ENCODE measurements around the gene WWOX.

Gene WWOX

DNA sequence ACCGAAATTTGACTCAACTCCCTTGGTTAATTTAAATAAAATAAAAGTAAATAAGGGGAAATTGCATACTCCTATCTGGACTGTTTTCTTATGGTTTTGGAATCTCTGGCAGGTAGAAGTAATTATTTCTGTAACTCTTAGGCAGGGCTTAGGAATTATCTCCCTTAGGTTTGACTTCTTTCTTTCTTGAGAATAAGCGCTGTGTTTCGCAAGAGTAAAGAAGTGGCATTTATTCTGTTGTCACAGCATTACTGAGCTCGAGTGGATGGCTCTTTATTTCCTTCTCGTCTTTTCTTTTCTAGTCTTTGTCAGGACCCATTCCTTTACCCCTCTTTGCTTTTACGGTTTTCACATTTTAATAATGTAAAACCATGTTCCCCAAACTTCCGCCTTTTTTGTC, 633.2 kb downstream of the WWOX start:
- no peak for DNase-seq (ENCODE audit: low read depth in 2 of 2)

DNA sequence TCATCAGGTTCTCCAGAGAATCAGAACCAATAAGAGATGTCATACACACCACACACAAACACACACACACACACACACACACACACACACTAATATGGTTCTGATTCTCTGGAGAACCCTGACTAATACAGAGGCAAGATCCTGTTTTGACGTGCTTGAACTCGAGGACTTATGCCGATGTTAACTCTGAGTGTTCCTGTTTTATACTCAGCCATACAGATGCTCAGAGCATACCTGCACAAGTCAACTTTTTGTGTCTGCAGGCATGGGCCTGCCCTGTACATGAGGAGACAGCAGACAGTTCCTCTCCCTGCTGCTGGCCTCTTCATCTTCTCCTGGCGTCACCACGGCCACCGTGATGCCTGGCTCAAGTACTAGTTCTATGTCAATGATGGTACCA, 635.9 kb downstream of the WWOX start:
- no peak for DNase-seq (ENCODE audit: low read depth in 2 of 2)

DNA sequence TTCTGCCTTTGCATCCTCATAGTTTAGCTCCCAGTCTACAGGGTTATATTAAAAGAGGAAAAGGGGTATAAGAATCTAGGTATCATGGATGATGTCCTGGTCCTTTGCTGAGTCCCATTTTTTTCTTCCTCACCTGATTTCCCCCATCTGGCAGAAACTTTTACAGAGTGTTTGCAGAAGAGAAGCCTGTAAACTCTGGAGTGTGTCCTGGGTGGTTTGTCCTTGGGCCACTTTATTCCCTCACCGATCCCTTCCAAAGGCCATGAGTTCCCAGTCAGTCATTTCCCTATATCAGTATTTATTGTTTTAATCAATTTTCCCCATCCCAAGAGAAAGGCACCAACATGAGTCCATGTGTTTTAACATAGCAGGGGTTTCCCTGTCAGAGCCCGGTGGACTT, 638.2 kb downstream of the WWOX start:
- DNase-seq (ENCODE audit: low read depth in 2 of 2): no peak

DNA sequence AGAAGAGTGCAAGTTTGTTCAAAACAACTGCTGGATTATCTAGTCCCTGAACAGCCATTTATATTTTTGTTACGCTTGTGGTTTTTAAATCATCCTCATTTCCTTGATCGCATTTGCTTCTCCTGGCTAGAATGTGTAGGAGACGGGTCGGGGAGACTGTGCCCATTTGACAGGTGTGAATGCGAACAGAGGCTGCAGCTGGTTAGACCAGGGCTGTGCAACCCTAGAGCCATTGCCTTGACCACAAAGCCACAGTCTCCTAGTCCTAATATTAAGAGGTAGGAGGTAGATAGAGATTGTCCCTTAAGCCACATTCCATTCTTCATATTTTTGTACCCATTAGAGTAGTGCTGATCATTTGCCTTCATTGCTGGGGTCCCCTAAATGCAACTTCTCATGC, 639.1 kb downstream of the WWOX start:
- DNase-seq (ENCODE audit: low read depth in 2 of 2): no peak

DNA sequence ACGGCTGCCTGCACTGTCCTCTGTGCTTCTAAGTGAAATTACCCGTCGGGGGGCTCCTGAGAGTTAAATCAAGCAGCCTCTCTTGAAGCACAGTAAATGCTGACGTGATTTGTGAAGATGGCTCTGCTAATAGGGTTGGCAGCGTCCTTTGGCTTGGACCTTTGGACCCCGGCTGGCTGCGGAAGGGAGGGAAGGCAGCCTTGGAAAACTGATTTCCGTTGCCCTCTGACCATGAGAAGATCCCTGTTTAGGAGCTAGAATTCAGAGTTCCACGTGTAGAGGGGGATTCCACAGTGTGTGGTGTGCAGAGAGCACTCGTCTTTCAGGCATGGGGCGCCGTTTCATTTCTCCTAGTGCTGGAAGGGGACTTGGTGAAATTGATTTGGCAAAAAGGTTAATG, 640.8 kb downstream of the WWOX start:
- DNase-seq (ENCODE audit: low read depth in 2 of 2): no peak

DNA sequence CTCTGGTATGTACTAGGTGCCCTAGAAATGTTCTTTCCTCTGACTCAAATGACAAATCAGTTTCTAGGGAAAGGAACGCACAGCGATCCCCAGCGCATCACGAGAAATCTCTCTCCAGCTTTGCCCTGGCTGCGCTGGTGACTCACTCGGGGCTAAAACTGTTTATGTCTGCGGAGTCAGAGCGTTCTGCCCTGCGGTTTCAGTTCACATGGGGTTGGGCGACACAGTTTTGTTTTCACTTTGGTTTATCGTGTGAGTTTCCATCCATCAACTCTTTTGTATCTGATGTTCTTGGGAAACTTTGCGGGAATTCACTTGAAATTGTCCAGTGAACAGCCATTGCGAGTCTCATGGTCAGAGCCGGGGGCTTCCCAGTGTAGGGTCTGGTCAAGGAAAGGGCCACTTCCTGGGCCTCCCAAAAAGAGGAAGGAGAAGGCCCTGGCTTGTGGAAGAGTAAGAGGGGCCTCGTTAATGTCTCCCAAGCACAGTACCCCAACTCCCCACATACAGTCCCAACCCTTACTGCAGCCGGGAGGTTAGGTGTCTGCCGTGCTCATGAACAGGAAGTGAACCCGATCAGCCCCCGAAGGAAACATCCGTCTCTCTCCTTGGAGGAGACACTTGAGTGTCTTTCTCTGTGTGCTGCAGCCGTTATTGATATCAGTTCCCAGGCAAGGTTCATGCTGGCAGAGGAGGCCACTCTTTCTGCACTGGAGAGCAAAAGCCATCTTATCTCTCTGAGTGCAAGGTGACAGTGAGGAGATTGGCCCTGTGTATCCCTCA, 643.2 kb downstream of the WWOX start:
- DNase-seq (ENCODE audit: low read depth in 2 of 2): peak; percentile 41 to 66

DNA sequence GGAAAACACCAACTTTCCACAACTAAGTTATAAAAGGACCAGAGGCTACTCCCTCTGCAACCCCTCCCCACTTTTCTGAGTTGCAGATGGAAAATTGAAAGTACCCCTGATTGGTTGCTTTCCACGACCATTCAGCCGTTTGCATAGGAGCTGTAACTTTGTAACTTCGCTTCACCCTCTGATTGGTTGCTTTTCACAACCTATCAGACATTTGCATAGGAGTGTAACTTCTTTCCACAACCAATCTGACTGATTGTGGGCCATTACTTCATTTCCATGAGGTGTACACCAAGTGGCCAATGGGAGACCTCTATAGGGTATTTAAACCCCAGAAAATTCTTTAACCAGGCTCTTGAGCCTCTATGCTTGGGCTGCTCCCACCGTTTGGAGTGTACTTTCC, 644.1 kb downstream of the WWOX start:
- no peak for DNase-seq (ENCODE audit: low read depth in 2 of 2)

DNA sequence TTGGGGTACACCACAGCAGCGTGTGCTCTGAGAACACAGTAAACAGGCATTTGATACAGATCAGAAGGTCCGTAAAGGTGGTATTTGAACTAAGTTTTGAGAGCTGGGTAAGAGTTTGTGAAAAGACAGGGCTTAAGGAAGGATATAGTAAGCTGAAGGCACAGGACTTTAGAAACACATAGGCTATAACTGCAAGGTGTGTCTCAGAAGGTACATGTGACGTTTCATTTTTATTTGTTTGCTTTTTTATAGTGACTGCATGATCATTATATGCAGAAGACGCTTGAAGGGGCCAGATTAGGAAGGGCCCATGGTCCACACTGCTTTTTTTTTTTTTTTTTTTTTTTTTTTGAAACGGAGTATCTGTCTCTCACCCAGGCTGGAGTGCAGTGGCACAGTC, 644.6 kb downstream of the WWOX start:
- no peak for DNase-seq (ENCODE audit: low read depth in 2 of 2)

DNA sequence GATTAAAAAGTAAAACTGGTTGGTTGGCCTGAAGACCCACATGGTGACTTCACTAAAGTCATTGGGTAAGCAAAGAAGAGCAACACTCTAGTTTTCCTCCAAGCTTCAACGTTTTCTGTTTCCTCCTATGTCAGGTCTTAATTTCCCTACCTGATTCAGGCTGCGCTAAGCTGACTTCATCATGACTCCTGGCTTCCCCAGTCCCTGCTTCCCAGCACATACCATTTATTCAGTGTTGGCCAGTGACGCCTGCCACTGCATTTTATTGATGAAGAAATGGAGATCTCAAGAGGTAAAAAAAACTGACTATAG, 645.3 kb downstream of the WWOX start:
- no peak for DNase-seq (ENCODE audit: low read depth in 2 of 2)

DNA sequence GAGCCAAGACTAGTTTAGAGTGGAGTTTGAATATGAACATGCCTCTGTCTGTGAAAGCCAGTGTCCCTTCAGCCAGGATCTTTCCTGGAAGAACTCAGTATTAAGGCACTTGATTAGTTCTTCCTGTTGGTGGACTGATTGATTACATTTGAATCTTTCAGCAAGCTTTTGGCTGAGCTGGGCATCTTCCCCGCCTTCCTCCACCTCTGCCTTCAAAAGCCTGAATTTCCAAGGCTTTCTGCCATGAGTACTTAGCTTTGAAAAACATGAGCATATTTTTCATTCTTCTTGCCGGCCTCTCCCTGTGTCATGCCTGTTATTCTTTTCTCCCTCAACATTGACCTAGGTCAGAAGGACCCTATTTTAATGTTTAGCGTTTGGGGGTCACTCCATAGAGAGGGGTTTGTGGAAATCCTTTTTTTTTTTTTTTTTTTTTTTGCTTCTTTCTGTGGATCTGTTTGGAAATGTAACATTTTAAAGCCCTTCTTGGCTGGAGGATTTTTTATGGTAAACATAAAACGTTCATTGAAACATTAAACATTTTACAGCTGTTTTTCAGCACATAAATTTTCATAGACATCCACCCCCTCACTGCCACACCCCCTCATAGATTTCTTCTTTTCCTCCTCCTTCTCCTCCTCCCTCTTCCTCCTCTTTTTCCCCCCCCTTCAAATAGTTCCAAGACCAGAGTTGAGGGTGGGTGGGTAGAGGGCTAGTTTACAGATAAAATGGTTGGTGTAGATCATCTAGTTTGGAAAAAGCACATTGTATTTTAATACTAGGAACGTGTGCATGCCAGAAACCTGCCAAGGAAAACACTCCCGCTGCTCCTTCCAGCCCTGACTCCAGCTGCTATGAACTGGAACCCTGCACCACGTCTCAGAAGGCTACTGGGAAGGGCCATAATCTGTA, 645.9 kb downstream of the WWOX start:
- DNase-seq (ENCODE audit: low read depth in 2 of 2): no peak

DNA sequence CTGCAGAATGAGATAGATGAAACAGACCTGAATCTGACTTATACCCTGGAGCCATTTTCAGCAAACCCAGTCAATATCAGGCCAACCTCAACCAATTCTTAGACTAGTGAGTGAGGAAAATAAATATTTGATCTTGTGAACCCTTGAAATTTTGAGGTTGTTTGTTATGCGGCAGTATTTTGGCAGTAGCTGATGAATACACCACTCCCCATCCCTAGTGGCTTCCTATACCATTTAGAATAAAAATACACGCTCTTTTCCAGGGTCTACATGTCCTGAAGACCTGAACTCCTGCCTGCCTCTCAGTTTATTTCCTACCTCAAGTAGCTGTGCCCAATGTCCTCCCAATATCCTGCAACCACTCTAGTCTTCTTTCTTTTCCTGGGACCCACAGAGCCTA, 647.3 kb downstream of the WWOX start:
- no peak for DNase-seq (ENCODE audit: low read depth in 2 of 2)

DNA sequence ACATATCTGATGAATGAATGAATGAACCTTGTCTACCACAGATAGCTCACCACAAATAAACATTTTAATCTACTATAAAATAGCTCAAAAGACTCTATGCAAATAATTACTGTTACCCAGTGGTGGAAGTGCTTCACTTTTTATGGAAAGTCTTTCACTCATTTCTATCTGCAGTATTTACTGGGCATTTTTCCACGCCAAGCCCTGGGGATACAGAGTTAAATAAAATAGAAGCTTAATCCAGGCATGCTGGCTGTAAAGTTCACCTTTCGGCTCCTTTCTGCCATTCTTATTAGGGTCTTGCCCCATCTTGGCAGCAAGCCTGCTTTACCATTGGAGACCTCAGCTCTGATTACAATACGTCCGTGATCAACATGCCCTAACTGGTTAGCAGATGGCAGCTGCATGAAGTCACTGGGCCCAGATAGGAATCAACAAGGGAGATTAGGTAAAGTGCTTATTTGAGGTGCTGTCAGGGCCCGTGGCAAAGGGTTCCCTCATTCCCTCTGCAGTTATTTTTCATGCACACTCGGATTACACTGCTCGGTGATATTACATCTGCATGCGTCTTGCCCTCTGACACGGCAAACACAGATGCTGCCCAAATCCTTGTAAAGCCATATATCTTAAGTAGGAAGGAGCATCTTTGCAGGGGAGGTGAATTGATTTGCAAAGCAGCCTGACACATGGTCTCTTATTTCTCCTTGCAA, 648.9 kb downstream of the WWOX start:
- DNase-seq (ENCODE audit: low read depth in 2 of 2): no peak

DNA sequence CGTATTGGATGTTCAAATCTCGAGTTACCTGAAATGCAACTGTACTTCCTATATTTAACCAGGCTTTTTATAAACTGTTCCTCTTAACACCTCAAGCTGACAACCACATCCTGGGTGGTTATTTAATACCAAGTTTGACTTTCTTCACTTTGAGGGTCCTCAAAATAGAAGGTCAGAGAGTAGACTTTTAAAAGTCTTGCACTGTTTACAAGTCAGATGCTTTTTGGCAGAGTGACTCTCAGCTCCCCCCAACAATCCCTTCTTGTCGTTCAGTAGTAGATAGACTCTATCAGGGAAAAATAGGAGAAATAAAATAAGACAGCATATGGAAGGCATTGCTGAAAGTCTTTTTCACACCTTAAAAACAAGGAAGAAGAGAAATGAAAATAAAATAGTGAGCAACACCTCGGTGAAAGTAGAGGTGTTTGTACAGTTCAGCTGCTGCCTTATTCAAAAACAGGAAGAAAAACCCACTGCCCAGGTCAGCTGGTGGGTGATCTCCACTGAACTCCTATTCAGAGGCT, 650.4 kb downstream of the WWOX start:
- no peak for DNase-seq (ENCODE audit: low read depth in 2 of 2)

DNA sequence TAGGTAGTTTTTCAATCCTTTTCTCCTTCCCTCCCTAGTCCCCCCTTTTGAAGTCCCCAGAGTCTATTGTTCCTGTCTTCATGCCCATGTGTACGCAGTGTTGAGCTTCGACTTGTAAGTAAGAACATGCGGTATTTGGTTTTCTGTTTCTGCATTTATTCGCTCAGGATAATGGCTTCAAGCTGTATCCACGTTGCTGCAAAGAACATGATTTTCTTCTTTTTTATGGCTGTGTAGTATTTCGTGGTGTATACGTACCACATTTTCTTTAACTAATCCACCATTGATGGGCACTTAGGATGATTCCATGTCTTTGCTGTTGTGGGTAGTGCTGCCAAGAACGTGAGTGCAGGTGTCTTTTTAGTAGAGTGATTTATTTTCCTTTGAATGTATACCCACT, 651.2 kb downstream of the WWOX start:
- DNase-seq (ENCODE audit: low read depth in 2 of 2): no peak

DNA sequence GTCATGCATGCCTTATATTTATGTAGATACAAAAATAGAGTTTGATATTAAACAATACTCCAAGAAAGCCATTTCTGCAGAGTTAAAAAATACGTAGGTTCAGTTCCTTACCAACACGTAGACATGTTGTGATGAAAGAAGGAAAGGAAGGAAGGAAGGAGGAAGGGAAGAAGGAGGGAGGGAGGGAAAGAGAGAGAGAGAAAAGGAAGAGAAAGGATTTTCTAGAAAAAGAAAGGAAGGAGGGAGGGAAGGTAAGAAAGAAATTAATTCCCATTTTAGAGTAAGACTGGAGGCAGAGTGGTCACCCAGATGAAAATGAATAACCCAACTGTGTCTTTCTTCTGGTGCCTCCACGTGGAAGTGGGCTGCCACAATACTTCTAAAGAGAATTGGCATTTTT, 652.1 kb downstream of the WWOX start:
- no peak for DNase-seq (ENCODE audit: low read depth in 2 of 2)

DNA sequence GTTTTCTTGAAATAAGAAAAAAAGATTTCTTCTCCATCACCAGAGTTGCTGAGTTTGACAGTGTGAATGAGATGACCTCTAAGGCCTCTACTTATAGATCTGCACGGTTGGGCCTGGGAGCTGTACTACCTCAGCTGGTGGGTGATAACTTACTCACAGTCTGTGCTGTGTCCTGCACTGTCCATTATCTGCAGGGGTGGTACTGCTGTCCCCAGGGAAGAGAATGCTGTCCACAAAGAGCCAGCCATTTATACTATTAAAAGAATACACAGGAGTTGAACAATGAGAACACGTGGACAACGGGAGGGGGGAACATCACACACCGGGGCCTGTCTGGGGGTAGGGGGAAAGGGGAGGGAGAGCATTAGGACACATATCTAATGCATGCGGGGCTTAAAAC, 655.3 kb downstream of the WWOX start:
- no peak for DNase-seq (ENCODE audit: low read depth in 2 of 2)

DNA sequence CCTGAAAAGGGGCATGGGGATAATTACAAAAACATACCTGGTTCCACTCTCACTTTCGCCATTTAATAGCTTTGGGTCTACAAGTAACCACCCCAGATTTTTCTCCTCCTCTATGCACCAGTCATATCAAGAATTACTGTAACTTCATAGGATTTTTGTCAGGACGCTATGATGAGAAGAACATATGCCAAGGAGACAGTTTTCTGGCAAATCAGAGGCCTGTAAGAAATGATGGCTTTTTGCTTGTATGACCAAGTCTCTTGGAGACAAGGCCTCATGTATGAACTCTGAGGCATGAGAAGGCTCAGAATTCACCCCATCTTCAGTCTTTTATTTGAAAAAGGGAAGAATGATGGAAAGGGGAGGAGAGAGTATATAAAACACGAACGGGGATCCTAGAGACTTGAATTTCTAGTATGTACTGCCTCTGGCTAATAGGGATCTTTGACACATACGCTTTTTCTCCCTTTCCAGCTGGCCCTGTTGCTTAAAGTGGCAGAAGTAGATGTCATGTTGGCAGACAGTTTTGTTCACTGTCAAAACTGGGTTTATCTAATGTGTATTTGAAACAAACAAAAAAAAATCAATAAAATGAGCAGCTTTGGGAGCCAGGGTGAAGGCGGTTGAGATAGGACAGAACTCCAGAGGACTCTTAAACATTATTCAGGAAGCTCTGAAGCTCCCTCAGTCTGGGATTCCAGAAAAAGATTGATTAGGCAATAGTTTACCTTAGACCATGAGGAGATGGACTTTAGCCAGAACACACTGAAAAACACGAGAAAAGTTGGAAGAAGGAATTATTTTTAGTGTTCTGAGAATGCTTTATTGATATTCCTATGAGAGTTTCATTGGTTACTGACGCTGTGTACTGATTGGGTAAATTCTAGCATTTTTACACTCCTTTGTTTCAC, 656.6 kb downstream of the WWOX start:
- DNase-seq (ENCODE audit: low read depth in 2 of 2): no peak

DNA sequence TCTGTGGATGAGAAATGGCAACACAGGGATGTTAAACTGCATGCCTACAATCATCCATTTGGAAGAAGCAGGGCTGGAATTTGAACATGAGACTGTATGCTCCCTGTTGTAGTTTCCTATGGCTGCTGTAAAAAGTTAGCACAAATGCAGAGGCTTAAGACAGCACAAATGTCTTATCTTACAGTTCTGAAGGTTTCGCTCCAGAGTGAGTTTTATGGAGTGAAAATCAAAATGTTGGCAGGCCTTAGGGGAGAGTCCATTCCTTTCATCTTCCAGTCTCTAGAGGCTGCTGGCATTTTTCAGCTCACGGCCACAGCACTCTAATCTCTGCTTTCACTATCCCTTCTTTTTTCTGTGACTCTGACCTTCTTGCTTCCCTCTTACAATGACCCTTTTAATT, 660.1 kb downstream of the WWOX start:
- DNase-seq (ENCODE audit: low read depth in 2 of 2): no peak

DNA sequence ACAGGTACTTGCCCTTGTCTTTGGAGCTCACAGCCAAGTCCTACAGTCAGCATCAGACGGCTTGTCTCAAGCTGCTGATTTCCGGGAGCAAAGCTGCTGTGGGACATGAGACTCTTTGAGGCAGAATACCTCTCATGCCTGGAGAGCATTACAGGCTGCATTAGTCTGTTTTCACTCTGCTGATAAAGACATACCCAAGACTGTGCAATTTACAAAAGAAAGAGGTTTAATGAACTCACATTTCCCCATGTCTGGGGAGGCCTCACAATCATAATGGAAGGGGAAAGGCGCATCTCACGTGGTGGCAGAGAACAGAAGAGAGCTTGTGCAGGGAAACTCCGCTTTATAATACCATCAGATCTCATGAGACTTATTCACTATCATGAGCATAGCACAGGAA, 661.2 kb downstream of the WWOX start:
- DNase-seq (ENCODE audit: low read depth in 2 of 2): no peak

DNA sequence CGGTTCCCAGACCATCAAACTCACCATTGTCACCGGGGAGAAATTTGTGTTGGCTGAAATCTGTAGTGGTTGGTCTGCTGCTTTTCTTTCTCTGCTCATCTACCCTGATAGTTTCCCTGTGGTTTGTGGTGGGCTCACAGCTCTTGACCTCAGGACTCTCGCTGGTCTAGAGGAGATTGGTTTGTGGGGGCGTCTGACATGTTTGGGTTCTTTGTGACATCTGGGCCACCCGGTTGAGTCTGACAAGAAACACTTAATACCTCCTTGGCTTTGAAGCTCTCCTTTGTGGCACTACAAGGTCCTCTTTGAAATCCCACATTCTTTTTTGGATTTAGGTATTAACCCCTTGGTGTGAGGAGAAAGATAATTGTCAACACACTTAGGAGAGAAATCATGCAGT, 662.0 kb downstream of the WWOX start:
- no peak for DNase-seq (ENCODE audit: low read depth in 2 of 2)

DNA sequence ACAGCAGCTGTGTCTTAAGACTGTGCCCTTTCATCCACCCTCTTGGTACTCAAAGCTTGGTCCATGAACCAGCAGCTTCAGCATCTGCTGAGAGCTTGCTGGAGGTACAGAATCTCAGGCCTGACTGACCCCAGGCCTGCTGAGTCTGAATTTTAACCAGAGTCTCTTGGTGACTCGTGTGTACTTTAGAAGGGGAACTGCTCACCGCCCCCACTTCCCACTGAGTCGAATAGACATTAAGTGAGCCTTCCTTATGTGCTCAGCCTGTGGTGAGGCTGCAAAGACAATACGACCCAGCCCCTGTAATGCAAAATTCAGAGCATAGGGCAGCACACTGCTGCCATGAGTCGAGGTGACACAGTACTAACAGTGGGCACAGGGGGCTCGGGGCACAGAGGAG, 662.8 kb downstream of the WWOX start:
- no peak for DNase-seq (ENCODE audit: low read depth in 2 of 2)

Measured in activated CD8-positive, alpha-beta memory T cell treated with anti-CD3 and anti-CD28 coated beads for 4 hours (primary cell).